ENCODE results near the gene PEX10.

The PEX10 gene

DNA sequence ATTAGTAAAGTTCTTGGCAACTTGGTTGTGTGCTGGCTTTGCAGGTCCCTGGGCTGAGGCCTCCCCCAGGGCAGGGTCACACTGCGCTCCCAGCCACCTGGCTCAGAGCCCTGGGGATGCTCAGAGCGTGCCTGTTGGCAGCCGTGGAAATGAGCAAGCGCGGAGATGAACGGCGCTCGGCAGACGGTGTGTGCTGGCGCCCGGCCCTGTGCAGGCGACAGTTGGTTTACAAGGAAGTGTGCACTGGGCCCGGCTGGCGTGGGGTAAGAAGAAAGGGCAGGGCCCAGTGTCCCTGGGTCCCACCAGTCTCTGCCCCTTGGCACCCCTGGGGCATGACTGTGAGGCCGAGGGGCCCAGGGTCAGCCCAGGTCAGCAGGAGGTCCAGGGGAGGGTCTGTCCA lies 25.7 kb upstream of the PEX10 start:
- TF ChIP-seq, protein P1, sequence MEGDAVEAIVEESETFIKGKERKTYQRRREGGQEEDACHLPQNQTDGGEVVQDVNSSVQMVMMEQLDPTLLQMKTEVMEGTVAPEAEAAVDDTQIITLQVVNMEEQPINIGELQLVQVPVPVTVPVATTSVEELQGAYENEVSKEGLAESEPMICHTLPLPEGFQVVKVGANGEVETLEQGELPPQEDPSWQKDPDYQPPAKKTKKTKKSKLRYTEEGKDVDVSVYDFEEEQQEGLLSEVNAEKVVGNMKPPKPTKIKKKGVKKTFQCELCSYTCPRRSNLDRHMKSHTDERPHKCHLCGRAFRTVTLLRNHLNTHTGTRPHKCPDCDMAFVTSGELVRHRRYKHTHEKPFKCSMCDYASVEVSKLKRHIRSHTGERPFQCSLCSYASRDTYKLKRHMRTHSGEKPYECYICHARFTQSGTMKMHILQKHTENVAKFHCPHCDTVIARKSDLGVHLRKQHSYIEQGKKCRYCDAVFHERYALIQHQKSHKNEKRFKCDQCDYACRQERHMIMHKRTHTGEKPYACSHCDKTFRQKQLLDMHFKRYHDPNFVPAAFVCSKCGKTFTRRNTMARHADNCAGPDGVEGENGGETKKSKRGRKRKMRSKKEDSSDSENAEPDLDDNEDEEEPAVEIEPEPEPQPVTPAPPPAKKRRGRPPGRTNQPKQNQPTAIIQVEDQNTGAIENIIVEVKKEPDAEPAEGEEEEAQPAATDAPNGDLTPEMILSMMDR (IDR thresholded peaks at IDR 0.05; ENCODE audit: low read depth, low read length): no peak
- no peak for DNase-seq (ENCODE audit: low read depth in 2 of 2)
- H3K4me3 ChIP-seq (replicated peaks in 1 of 2; ENCODE audit: low read depth in 2 of 2, low read length in 2 of 2): no peak overlapping the region

DNA sequence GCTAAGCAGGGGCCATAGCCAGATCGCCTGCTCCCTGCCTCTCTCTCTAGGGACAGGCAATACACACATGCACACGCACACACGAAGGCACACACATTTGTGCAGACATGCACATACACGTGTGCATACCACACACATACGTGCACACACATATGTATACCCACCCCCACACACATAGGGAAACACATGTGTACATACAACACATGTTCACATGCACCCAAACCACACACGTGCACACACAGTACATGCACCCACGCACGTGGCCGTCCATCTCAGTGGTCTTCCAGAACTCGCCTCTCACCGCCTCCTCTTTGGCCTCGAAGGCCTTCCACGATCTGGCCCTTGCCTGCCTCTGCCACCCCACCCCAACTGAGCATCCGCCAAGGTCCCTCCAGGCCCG lies 25.3 kb upstream of the PEX10 start:
- H3K4me3 ChIP-seq (replicated peaks in 1 of 2; ENCODE audit: low read depth in 2 of 2, low read length in 2 of 2): no peak overlapping the region
- DNase-seq (ENCODE audit: low read depth in 2 of 2): no peak
- TF ChIP-seq, protein P1 (IDR thresholded peaks at IDR 0.05; ENCODE audit: low read depth, low read length): no peak

DNA sequence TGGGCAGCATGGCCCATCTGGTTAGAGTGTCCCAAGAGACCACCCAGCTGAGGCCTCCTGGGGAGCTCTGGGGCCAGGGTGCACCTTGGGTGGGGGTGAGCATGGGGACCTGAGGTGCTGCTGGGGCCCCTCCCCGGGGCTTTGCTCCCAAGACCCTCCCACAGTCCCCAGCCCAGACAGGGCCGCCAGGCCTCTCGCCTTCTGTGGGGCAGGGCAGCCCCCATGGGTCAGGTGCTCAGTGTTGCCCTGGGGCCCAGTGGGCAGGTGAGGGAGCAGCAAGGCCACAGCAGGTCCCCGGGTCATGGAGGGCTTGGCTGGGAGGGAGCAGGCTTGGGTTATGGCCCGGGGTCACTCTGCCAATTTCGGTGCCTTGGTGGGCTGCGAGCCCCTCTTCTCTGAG lies 24.5 kb upstream of the PEX10 start:
- no peak for DNase-seq (ENCODE audit: low read depth in 2 of 2)
- no peak overlapping the region for H3K4me3 ChIP-seq (replicated peaks in 1 of 2; ENCODE audit: low read depth in 2 of 2, low read length in 2 of 2)
- TF ChIP-seq, protein P1 (IDR thresholded peaks at IDR 0.05; ENCODE audit: low read depth, low read length): no peak

DNA sequence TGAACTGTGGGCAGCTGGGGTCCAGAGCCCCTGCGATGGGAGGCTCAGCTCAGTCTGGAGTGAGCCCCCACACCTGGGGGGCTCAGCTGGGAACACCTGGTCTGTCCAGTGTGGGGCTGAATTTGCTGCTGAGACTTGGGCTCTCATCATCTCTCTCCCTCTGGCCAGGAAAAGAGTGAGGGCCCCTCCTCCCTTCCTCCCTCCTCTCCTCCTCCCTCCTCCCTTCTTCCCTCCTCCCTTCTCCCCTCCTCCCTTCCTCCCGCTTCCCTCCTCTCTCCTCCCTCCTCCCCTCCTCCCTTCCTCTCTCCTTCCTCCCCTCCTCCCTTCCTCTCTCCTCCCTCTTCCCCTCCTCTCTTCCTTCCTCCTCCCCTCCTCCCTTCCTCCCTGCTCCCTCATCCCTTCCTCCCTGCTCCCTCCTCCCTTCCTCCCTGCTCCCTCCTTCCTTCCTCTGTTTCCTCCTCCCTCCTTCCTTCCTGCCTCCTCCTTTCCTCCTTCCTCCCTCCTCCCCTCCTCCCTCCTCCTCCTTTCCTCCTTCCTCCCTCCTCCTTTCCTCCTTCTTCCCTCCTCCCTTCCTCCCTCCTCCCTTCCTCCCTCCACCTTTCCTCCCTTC lies 23.5 kb upstream of the PEX10 start:
- H3K4me3 ChIP-seq (replicated peaks in 1 of 2; ENCODE audit: low read depth in 2 of 2, low read length in 2 of 2): no peak overlapping the region
- TF ChIP-seq, protein P1 (IDR thresholded peaks at IDR 0.05; ENCODE audit: low read depth, low read length): no peak
- no peak for DNase-seq (ENCODE audit: low read depth in 2 of 2)

DNA sequence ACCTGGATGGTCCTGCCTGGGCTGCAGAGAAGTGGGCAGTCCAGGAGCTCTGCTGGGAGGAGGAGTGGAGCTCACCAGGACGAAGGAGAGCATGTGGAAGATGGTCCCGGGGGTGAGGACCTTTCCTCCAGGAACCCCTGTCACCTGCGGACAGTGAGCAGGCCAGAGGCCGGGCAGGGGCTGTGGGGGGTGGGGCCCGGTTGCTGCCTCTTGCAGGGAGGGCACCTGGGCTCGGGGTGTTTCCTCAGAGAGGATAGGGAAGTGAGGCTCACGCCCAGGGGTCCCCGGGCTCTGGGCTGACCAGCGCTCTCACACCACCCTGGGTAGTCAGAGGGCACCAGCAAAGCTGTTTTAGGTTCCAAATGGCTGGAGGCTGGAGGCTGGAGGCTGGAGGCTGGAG lies 22.7 kb upstream of the PEX10 start:
- DNase-seq (ENCODE audit: low read depth in 2 of 2): no peak
- no peak overlapping the region for H3K4me3 ChIP-seq (replicated peaks in 1 of 2; ENCODE audit: low read depth in 2 of 2, low read length in 2 of 2)
- TF ChIP-seq, protein P1 (IDR thresholded peaks at IDR 0.05; ENCODE audit: low read depth, low read length): no peak

DNA sequence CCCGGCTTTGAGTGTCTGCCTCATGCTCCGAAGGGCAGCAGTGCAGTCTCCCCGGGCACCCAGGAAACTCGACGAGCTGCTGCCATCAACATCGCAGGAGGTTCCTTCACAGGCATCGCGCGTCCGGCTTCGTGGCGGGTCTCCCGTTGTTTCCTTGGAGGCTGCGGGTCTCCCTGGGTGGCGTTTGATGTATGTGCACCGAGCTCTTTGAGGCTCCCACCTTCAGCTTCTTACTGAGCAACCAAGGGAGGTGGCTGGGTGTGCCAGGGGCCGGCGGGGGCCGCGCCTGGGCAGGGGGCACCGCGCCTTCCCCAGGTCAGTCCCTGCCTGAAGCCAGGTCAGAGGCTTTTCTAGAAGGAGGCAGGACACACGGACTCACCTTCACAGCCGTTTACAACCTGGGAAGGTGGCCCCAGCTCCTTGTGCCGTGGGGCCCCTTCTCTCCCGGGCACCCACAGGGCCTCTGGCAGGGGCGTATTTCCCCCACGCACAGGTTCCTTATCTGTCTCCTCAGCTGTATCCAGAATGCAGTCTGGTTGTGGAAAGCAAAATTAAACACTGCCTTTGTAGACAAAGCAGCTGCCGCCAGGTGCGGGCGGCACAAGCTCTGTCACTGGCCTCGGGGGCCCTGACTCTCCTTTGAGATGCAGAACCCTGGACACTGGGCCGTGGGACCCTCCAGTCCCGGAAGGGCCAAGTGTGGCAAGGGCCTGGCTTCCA lies 21.7 kb upstream of the PEX10 start:
- TF ChIP-seq, protein P1 (IDR thresholded peaks at IDR 0.05; ENCODE audit: low read depth, low read length): no peak
- no peak overlapping the region for H3K4me3 ChIP-seq (replicated peaks in 1 of 2; ENCODE audit: low read depth in 2 of 2, low read length in 2 of 2)
- DNase-seq (ENCODE audit: low read depth in 2 of 2): no peak

Data from cardiac fibroblast (primary cell).